HEK293T (cell line): Measurements from ENCODE around the gene VAV2.

Experiments used
- CTBP1 ChIP-seq: fragments of 450-650 bp; IDR thresholded peaks from 2 replicates; pipeline ENCODE4 v1.6.1; 2016; ENCODE audit warnings: borderline replicate concordance
- ELF4 ChIP-seq: fragments of 450-650 bp; IDR thresholded peaks from 2 replicates; pipeline ENCODE4 v1.6.1; 2017; ENCODE audit warnings: antibody characterized with exemption
- FOXK2 ChIP-seq: fragments of 450-650 bp; IDR thresholded peaks from 2 replicates; pipeline ENCODE4 v1.6.1; 2016; ENCODE audit warnings: mild to moderate bottlenecking
- FOXM1 ChIP-seq: fragments of 450-650 bp; IDR thresholded peaks from 2 replicates; pipeline ENCODE4 v1.6.1; 2017; ENCODE audit warnings: mild to moderate bottlenecking, borderline replicate concordance
- HDGF ChIP-seq: fragments of 450-650 bp; IDR thresholded peaks from 2 replicates; pipeline ENCODE4 v1.6.1; 2017; ENCODE audit warnings: antibody characterized with exemption, borderline replicate concordance
- L3MBTL2 ChIP-seq: fragments of 450-650 bp; conservative IDR thresholded peaks from 2 replicates; pipeline ENCODE4 v1.6.1; 2016; ENCODE audit warnings: mild to moderate bottlenecking
- LEF1 ChIP-seq: fragments of 450-650 bp; IDR thresholded peaks from 2 replicates; pipeline ENCODE4 v1.6.1; 2017; ENCODE audit warnings: mild to moderate bottlenecking, borderline replicate concordance
- NFRKB ChIP-seq: fragments of 450-650 bp; IDR thresholded peaks from 2 replicates; pipeline ENCODE4 v1.6.1; 2016; ENCODE audit warnings: mild to moderate bottlenecking, moderate library complexity
- SP1 ChIP-seq: fragments of 450-650 bp; IDR thresholded peaks from 2 replicates; pipeline ENCODE4 v1.6.1; 2017
- SUZ12 ChIP-seq: fragments of 450-650 bp; IDR thresholded peaks from 2 replicates; pipeline ENCODE4 v1.6.1; 2016; ENCODE audit warnings: mild to moderate bottlenecking
- TARDBP ChIP-seq: fragments of 450-650 bp; IDR thresholded peaks from 2 replicates; pipeline ENCODE4 v1.6.1; 2016
- ZNF384 ChIP-seq: fragments of 450-650 bp; IDR thresholded peaks from 2 replicates; pipeline ENCODE4 v1.6.1; 2016
- TF ChIP-seq, protein P1 (sequence below): fragments of 450-650 bp; IDR thresholded peaks from 2 replicates; pipeline ENCODE4 v1.6.1; 2016

GRCh38 chr9:133779516-133780403, 212.4 kb downstream of the VAV2 start:
- TF ChIP-seq FOXM1 (no peak), ELF4 (no peak), ZNF384 (no peak), TARDBP (no peak), LEF1 (no peak), SUZ12 (no peak), CTBP1 (no peak), NFRKB (no peak), HDGF (no peak), FOXK2 (no peak), L3MBTL2 (no peak), SP1 (no peak)
- TF ChIP-seq, protein P1, sequence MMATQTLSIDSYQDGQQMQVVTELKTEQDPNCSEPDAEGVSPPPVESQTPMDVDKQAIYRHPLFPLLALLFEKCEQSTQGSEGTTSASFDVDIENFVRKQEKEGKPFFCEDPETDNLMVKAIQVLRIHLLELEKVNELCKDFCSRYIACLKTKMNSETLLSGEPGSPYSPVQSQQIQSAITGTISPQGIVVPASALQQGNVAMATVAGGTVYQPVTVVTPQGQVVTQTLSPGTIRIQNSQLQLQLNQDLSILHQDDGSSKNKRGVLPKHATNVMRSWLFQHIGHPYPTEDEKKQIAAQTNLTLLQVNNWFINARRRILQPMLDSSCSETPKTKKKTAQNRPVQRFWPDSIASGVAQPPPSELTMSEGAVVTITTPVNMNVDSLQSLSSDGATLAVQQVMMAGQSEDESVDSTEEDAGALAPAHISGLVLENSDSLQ, result no peak
